HCT116 (cell line): Measurements from ENCODE around the gene FRMD3.
"Not testable (repeated sequence)": the region's sequence is repeated elsewhere in the genome, so short reads cannot be mapped to it uniquely, and the experiment has no call there.

Experiments used
- CTCF ChIP-seq, 3 experiments: fragments of 200-600 bp in 1 of 3; sonication (generic) in 1 of 3; IDR thresholded peaks in 2 of 3; conservative IDR thresholded peaks in 1 of 3; 2 replicates each; pipeline ENCODE4 v1.5.1; 2012 to 2017; ENCODE audit warnings: low read depth in 2 of 3, low read length in 2 of 3, antibody characterized with exemption in 1 of 3, borderline replicate concordance in 1 of 3, control low read depth in 1 of 3, mild to moderate bottlenecking in 1 of 3, mixed read lengths in 1 of 3, mixed run types in 1 of 3, moderate library complexity in 1 of 3; ENCODE audit not compliant: insufficient read depth in 1 of 3
- MAX ChIP-seq: IDR thresholded peaks from 2 replicates; pipeline ENCODE4 v1.6.1; 2012
- POLR2A ChIP-seq: IDR thresholded peaks from 2 replicates; pipeline ENCODE4 v1.7.0; 2011; ENCODE audit warnings: borderline replicate concordance; ENCODE audit not compliant: insufficient read depth, insufficient read length; ENCODE audit errors: extremely low read depth
- POLR2AphosphoS5 ChIP-seq: IDR thresholded peaks from 2 replicates; pipeline ENCODE4 v1.6.1; 2011; ENCODE audit warnings: mild to moderate bottlenecking, low read depth, low read length, moderate library complexity
- RAD21 ChIP-seq: IDR thresholded peaks from 2 replicates; pipeline ENCODE4 v1.6.1; 2012; ENCODE audit warnings: low read depth, mild to moderate bottlenecking
- SP1 ChIP-seq: IDR thresholded peaks from 2 replicates; pipeline ENCODE4 v1.6.1; 2012; ENCODE audit warnings: low read depth
- YY1 ChIP-seq: IDR thresholded peaks from 2 replicates; pipeline ENCODE4 v1.6.1; 2011; ENCODE audit warnings: low read length, low read depth, moderate library complexity, mild to moderate bottlenecking; ENCODE audit not compliant: insufficient replicate concordance; ENCODE audit errors: extremely low read depth
- ZNF274 ChIP-seq: fragments of 200-500 bp; sonication (Bioruptor generic); IDR thresholded peaks from 2 replicates; pipeline ENCODE4 v1.6.1; 2014; ENCODE audit warnings: mild to moderate bottlenecking, low read depth, low read length, inconsistent platforms
- TF ChIP-seq, protein P1 (sequence below): IDR thresholded peaks from 2 replicates; pipeline ENCODE4 v1.6.1; 2012; ENCODE audit warnings: low read depth

GRCh38 chr9:83517980-83518379, 20.2 kb downstream of the FRMD3 start:
- TF ChIP-seq CTCF (IDR thresholded peaks at IDR 0.05 in 2 of 3, conservative IDR thresholded peaks at IDR 0.05 in 1 of 3; ENCODE audit: borderline replicate concordance in 1 of 3, insufficient read depth in 1 of 3, low read depth in 2 of 3, low read length in 2 of 3); SP1; POLR2A; POLR2AphosphoS5; ZNF274; RAD21; YY1; MAX: not testable (repeated sequence)
- TF ChIP-seq, protein P1, sequence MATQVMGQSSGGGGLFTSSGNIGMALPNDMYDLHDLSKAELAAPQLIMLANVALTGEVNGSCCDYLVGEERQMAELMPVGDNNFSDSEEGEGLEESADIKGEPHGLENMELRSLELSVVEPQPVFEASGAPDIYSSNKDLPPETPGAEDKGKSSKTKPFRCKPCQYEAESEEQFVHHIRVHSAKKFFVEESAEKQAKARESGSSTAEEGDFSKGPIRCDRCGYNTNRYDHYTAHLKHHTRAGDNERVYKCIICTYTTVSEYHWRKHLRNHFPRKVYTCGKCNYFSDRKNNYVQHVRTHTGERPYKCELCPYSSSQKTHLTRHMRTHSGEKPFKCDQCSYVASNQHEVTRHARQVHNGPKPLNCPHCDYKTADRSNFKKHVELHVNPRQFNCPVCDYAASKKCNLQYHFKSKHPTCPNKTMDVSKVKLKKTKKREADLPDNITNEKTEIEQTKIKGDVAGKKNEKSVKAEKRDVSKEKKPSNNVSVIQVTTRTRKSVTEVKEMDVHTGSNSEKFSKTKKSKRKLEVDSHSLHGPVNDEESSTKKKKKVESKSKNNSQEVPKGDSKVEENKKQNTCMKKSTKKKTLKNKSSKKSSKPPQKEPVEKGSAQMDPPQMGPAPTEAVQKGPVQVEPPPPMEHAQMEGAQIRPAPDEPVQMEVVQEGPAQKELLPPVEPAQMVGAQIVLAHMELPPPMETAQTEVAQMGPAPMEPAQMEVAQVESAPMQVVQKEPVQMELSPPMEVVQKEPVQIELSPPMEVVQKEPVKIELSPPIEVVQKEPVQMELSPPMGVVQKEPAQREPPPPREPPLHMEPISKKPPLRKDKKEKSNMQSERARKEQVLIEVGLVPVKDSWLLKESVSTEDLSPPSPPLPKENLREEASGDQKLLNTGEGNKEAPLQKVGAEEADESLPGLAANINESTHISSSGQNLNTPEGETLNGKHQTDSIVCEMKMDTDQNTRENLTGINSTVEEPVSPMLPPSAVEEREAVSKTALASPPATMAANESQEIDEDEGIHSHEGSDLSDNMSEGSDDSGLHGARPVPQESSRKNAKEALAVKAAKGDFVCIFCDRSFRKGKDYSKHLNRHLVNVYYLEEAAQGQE, result not testable (repeated sequence)
